Superior temporal gyrus (tissue), 1 donor: ENCODE results near the gene ERF.
A peak's percentile ranks its signal among the peaks of the same experiment; 100 is the strongest.

Source experiments
- DNase-seq: peaks from one replicate; pipeline ENCODE4 v3.0.0-alpha.2; 2016; ENCODE audit errors: extremely low spot score

ERF gene

GRCh38 chr19:42254089-42254849 is 659 bp downstream of the ERF start:
- peak; percentile 87 for DNase-seq

- no peak for DNase-seq
Observed at GRCh38 chr19:42253245-42254088, 1.5 kb downstream of the ERF start.

GRCh38 chr19:42252365-42253244 is 2.3 kb downstream of the ERF start:
- DNase-seq = peak; percentile 89

GRCh38 chr19:42251572-42252358 is 3.2 kb downstream of the ERF start:
- DNase-seq = no peak

- peak; percentile 32 for DNase-seq
Observed at GRCh38 chr19:42250666-42251531, 4.0 kb downstream of the ERF start.

GRCh38 chr19:42250183-42250665 is 4.7 kb downstream of the ERF start:
- no peak for DNase-seq

GRCh38 chr19:42249769-42250168 is 5.2 kb downstream of the ERF start:
- peak; percentile 16 for DNase-seq

- no peak for DNase-seq
Observed at GRCh38 chr19:42249149-42249750, 5.7 kb downstream of the ERF start.

- no peak for DNase-seq
Observed at GRCh38 chr19:42248270-42249148, 6.4 kb downstream of the ERF start.

GRCh38 chr19:42247640-42248199 is 7.2 kb downstream of the ERF start:
- DNase-seq = no peak

- DNase-seq = no peak
Observed at GRCh38 chr19:42246922-42247639, 7.8 kb downstream of the ERF start.

- DNase-seq = peak; percentile 90
Observed at GRCh38 chr19:42246143-42246921, 8.6 kb downstream of the ERF start.

- DNase-seq = no peak
Observed at GRCh38 chr19:42245231-42245630, 9.7 kb downstream of the ERF start.

- DNase-seq = peak; percentile 98
Observed at GRCh38 chr19:42244347-42245220, 10.3 kb downstream of the ERF start.

GRCh38 chr19:42242512-42243409 is 12.2 kb downstream of the ERF start, which contains the start of gene GSK3A:
Gene GSK3A, minus strand, starts transcription at chr19:42242602. Its CDS starts 137 bp downstream, at chr19:42242465.
- DNase-seq = peak; percentile 100
